Endothelial cell of umbilical vein (primary cell): Measurements from ENCODE around the gene DOCK1. TPM values are rescaled to one million over a fixed set of nuclear protein-coding genes. Genes with fewer than 3 reads are reported as not detected.

Source experiments
- BruUV-seq: library from RNA; stranded (reverse); fragments of 400-500 nt; replicated peaks from 2 replicates; lab custom pipeline; 2021; lab: Mats Ljungman, UMichigan
- CTCF ChIA-PET: fragments of 300-600, 350-600 bp; sonication (Branson Sonifier 250); formaldehyde crosslinking; loops from one replicate; lab custom pipeline; 2021; ENCODE audit warnings: antibody characterized with exemption, inconsistent platforms; lab: Charles Lee
- POLR2A ChIA-PET: fragments of 300-600, 350-600 bp; sonication (Branson Sonifier 250); formaldehyde crosslinking; loops from one replicate; lab custom pipeline; 2021; ENCODE audit warnings: antibody characterized with exemption, inconsistent platforms; lab: Charles Lee
- DNase-seq: peaks from one replicate; pipeline ENCODE4 v3.0.0-alpha.2; 2011; ENCODE audit warnings: low read depth, low spot score
- FAIRE-seq: peaks from 2 replicates; lab custom pipeline; 2011; peaks lifted over from hg19 to GRCh38; lab: Jason Lieb, UNC
- H2AFZ ChIP-seq: 2 replicates; pipeline ENCODE4 v1.6.0; 2012; ENCODE audit warnings: low read depth, low read length, control low read depth, inconsistent platforms
- H3K27ac ChIP-seq: 2 replicates; pipeline ENCODE4 v1.5.1; 2011; ENCODE audit warnings: low read depth, mild to moderate bottlenecking, control low read depth, low read length, moderate library complexity; ENCODE audit not compliant: insufficient read depth
- H3K27me3 ChIP-seq, 2 experiments: 2 replicates each; pipeline versions ENCODE4 v1.6.0 to v1.6.1; 2011; ENCODE audit warnings: low read length in 2 of 2, mixed read lengths in 1 of 2; ENCODE audit not compliant: control insufficient read depth in 2 of 2, insufficient read depth in 2 of 2
- H3K36me3 ChIP-seq, 2 experiments: 2 replicates in 1 of 2; 3 replicates in 1 of 2; pipeline ENCODE4 v1.5.1; 2011; ENCODE audit warnings: low read length in 2 of 2, mild to moderate bottlenecking in 1 of 2, moderate library complexity in 1 of 2; ENCODE audit not compliant: control insufficient read depth in 2 of 2, insufficient read depth in 2 of 2; ENCODE audit errors: extremely low read depth in 1 of 2
- H3K4me1 ChIP-seq: 3 replicates; pipeline ENCODE4 v1.5.1; 2011; ENCODE audit warnings: mild to moderate bottlenecking, low read length; ENCODE audit not compliant: control insufficient read depth, insufficient read depth; ENCODE audit errors: extremely low read depth
- H3K4me2 ChIP-seq: 2 replicates; pipeline ENCODE4 v1.6.1; 2011; ENCODE audit warnings: low read length, control low read depth, mixed read lengths; ENCODE audit not compliant: insufficient read depth
- H3K4me3 ChIP-seq, 3 experiments: fragments of 200-600 bp in 1 of 3; sonication (generic), shearing (Covaris generic) in 1 of 3; replicated peaks in 1 of 3; 2 replicates each; pipeline ENCODE4 v1.5.1; 2011 to 2016; ENCODE audit warnings: control low read depth in 3 of 3, low read length in 3 of 3, mild to moderate bottlenecking in 2 of 3, inconsistent platforms in 1 of 3, low read depth in 1 of 3, moderate library complexity in 1 of 3; ENCODE audit not compliant: insufficient read depth in 1 of 3
- H3K79me2 ChIP-seq: 2 replicates; pipeline ENCODE4 v1.6.0; 2012; ENCODE audit warnings: low read length, inconsistent platforms; ENCODE audit not compliant: control insufficient read depth, insufficient read depth
- H3K9ac ChIP-seq: replicated peaks from 2 replicates; pipeline ENCODE3; 2011; ENCODE audit warnings: low read length, control low read depth; ENCODE audit not compliant: insufficient read depth; ENCODE audit errors: extremely low read depth
- H3K9me1 ChIP-seq: replicated peaks from 3 replicates; pipeline ENCODE4 v1.6.0; 2011; ENCODE audit warnings: mild to moderate bottlenecking, low read length; ENCODE audit not compliant: control insufficient read depth, insufficient read depth; ENCODE audit errors: extremely low read depth
- H3K9me3 ChIP-seq: replicated peaks from 2 replicates; pipeline ENCODE4 v1.5.1; 2012; ENCODE audit warnings: low read length, inconsistent platforms; ENCODE audit not compliant: control insufficient read depth, insufficient read depth
- H4K20me1 ChIP-seq: replicated peaks from 2 replicates; pipeline ENCODE3; 2011; ENCODE audit warnings: mild to moderate bottlenecking, low read length; ENCODE audit not compliant: control insufficient read depth, insufficient read depth; ENCODE audit errors: extremely low read depth
- CTCF ChIP-seq, 2 donors: IDR thresholded peaks; 1 replicate in 1 of 2; 2 replicates in 1 of 2; pipeline ENCODE4 v1.5.1; 2011; ENCODE audit warnings: low read length in 2 of 2, mild to moderate bottlenecking in 2 of 2, moderate library complexity in 2 of 2, control low read depth in 1 of 2, inconsistent platforms in 1 of 2, low read depth in 1 of 2; ENCODE audit not compliant: insufficient read depth in 1 of 2; ENCODE audit errors: extremely low read depth in 1 of 2
- EZH2 ChIP-seq: IDR thresholded peaks from 2 replicates; pipeline ENCODE4 v1.6.1; 2012; ENCODE audit warnings: borderline replicate concordance, low read depth, mild to moderate bottlenecking, moderate library complexity, low read length, inconsistent platforms; ENCODE audit not compliant: severe bottlenecking
- FOS ChIP-seq: IDR thresholded peaks from 2 replicates; pipeline ENCODE4 v1.6.1; 2011; ENCODE audit warnings: mild to moderate bottlenecking, low read length, moderate library complexity, borderline replicate concordance; ENCODE audit not compliant: insufficient read depth
- GATA2 ChIP-seq: IDR thresholded peaks from 2 replicates; pipeline ENCODE4 v1.7.0; 2011; ENCODE audit warnings: low read depth, mild to moderate bottlenecking, moderate library complexity, mixed read lengths, low read length; ENCODE audit not compliant: insufficient read length, insufficient read depth
- JUN ChIP-seq: IDR thresholded peaks from 2 replicates; pipeline ENCODE4 v1.6.1; 2011; ENCODE audit warnings: borderline replicate concordance, low read depth; ENCODE audit not compliant: insufficient read length, insufficient read depth
- MAX ChIP-seq: IDR thresholded peaks from 2 replicates; pipeline ENCODE4 v1.6.1; 2011; ENCODE audit not compliant: insufficient read depth, insufficient read length
- MYC ChIP-seq: IDR thresholded peaks from one replicate; pipeline ENCODE4 v1.6.1; 2011; ENCODE audit warnings: mild to moderate bottlenecking, low read depth, low read length
- POLR2A ChIP-seq: IDR thresholded peaks from 2 replicates; pipeline ENCODE4 v1.6.1; 2012; ENCODE audit warnings: low read depth, mild to moderate bottlenecking, control low read depth, low read length
- POLR2AphosphoS5 ChIP-seq: IDR thresholded peaks from 2 replicates; pipeline ENCODE4 v1.6.1; 2012; ENCODE audit warnings: low read depth, mild to moderate bottlenecking, control low read depth, low read length, moderate library complexity; ENCODE audit not compliant: insufficient read depth
- dilution Hi-C: fragments of 300-500 bp; cut with MboI; formaldehyde crosslinking; loops from one replicate; pipeline ENCODE4 v1.15.0; 2019; ENCODE audit warnings: low sequenced_read_pairs; ENCODE audit not compliant: extremely low pct_ligation_motif_present
- intact Hi-C: fragments of 100-400 bp; cut with micrococcal nuclease; formaldehyde crosslinking; loops from one replicate; pipeline ENCODE4 v1.10.0; 2022
- polyA plus RNA-seq, 4 experiments: library from polyadenylated mRNA; depleted of rRNA in 3 of 4; stranded (reverse) in 3 of 4; unstranded in 1 of 4; fragments of >200 nt; gene quantifications; 2 replicates each; pipeline versions ENCODE4 v1.2.1 to v1.2.3, GENCODE V29; 2011 to 2012; ENCODE audit warnings: missing spikeins in 1 of 4
- total RNA-seq: library from RNA; stranded (reverse); gene quantifications from 2 replicates; pipeline ENCODE4 v1.2.3, GENCODE V29; 2021

Gene DOCK1
- total and polyA plus RNA-seq, 2 donors (not counting 3 experiments of a cell fraction or from before 2014, with no cell fraction given): 22.5 to 83.1 TPM

DNA sequence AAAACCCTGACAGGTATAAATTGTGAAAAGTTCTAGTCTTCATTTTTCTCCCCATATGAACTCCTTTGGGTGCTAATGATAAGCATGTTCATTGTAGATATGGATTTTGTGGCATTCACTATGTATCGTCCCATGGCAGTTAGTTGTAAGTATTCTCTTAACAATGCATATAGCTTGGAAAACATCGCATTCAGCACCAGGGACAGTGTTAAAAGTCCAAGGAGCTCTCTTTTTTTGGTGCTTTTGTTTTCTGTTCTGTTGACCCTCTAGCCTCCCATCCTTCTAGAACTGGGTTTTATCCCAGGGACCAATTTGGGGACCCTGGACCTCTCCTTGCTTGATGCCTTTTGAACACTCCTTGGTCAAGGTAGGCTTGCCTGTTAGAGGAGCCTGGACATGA is 253.4 kb downstream of the DOCK1 start:
- Histone ChIP-seq H3K27ac (no peak overlapping the region), H2AFZ (no peak overlapping the region), H4K20me1 (peaks cover 5% of the 10 kb centered on the region), H3K27me3 (no peaks in the 10 kb centered on the region), H3K4me2 (no peak overlapping the region), H3K79me2 (no peaks in the 10 kb centered on the region), H3K36me3 (peaks cover 0 to 2% of the 10 kb centered on the region in 2 experiments), H3K4me3 (no peak overlapping the region), H3K9me1 (no peaks in the 10 kb centered on the region), H3K4me1 (no peaks in the 10 kb centered on the region), H3K9ac (no peak overlapping the region), H3K9me3 (no peaks in the 10 kb centered on the region)
- ChIA-PET POLR2A (no interaction called here), CTCF (interaction anchor here (0.9 to 1.2 kb wide), 2 partner anchors 10 to 12 kb away, joined by 4 to 5 read pairs; no protein-coding TSS in a partner anchor)
- FAIRE-seq (no peak), DNase-seq (no peak)
- TF ChIP-seq CTCF (IDR thresholded peaks at IDR 0.05; ENCODE audit: extremely low read depth in 1 of 2, insufficient read depth in 1 of 2, low read depth in 1 of 2, low read length in 2 of 2) (no peak), EZH2 (no peak), JUN (no peak), FOS (no peak), MAX (no peak), POLR2AphosphoS5 (no peak), GATA2 (no peak), MYC (no peak), POLR2A (no peak)
- dilution Hi-C loops: no loop called here
- BruUV-seq: no TSS peak
- intact Hi-C loops: no loop called here
